H1 (cell line): ENCODE results near the gene DIP2C. TPM values are rescaled to one million over a fixed set of nuclear protein-coding genes. Genes with fewer than 3 reads are reported as not detected.

Experiments used
- CTCF ChIA-PET: fragments of 300-600 bp; sonication (Branson Sonifier 250); formaldehyde crosslinking; loops from one replicate; lab custom pipeline; 2021; ENCODE audit not compliant: partially characterized antibody; lab: Charles Lee
- POLR2A ChIA-PET: fragments of 300-600 bp; sonication (Branson Sonifier 250); formaldehyde crosslinking; loops from one replicate; lab custom pipeline; 2021; ENCODE audit warnings: inconsistent platforms; ENCODE audit not compliant: partially characterized antibody; lab: Charles Lee
- DNase-seq, 2 experiments: peaks; one replicate each; pipeline versions ENCODE4 v3.0.0 to v3.0.0-alpha.2; 2010 to 2022; ENCODE audit warnings: low spot score in 2 of 2, low read depth in 1 of 2, mixed read lengths in 1 of 2
- FAIRE-seq: peaks from 2 replicates; lab custom pipeline; 2011; peaks lifted over from hg19 to GRCh38; lab: Jason Lieb, UNC
- H2AFZ ChIP-seq: 2 replicates; pipeline ENCODE4 v1.8.1; 2012; ENCODE audit warnings: low read length, inconsistent platforms
- H2AK5ac ChIP-seq: 2 replicates; pipeline ENCODE4 v1.6.1; 2013; ENCODE audit warnings: low read depth, low read length
- H2BK120ac ChIP-seq: replicated peaks from 2 replicates; pipeline ENCODE3; 2013; ENCODE audit warnings: low read depth, low read length, inconsistent platforms
- H2BK12ac ChIP-seq: 2 replicates; pipeline ENCODE4 v1.6.1; 2013; ENCODE audit warnings: low read depth, low read length
- H2BK15ac ChIP-seq: 2 replicates; pipeline ENCODE4 v1.6.1; 2013; ENCODE audit warnings: low read length
- H2BK20ac ChIP-seq: 2 replicates; pipeline ENCODE4 v1.6.1; 2013; ENCODE audit warnings: low read length
- H2BK5ac ChIP-seq: 2 replicates; pipeline ENCODE4 v1.6.1; 2013; ENCODE audit warnings: low read depth, low read length
- H3K14ac ChIP-seq: 2 replicates; pipeline ENCODE4 v1.6.1; 2013; ENCODE audit warnings: inconsistent platforms; ENCODE audit not compliant: insufficient read length
- H3K18ac ChIP-seq: 2 replicates; pipeline ENCODE4 v1.6.1; 2013; ENCODE audit warnings: low read length; ENCODE audit errors: extremely low read depth
- H3K23ac ChIP-seq: 2 replicates; pipeline ENCODE4 v1.6.1; 2013; ENCODE audit warnings: inconsistent platforms; ENCODE audit not compliant: insufficient read length
- H3K23me2 ChIP-seq: 2 replicates; pipeline ENCODE4 v1.6.1; 2013; ENCODE audit warnings: low read depth, low read length
- H3K27ac ChIP-seq: 2 replicates; pipeline ENCODE4 v1.6.1; 2011; ENCODE audit warnings: low read depth, low read length, inconsistent platforms
- H3K27me3 ChIP-seq, 4 experiments: replicated peaks in 1 of 4; 1 replicate in 1 of 4; 2 replicates in 3 of 4; pipeline versions ENCODE4 v1.6.1 to v1.8.1; 2011 to 2013; ENCODE audit warnings: low read length in 3 of 4, mild to moderate bottlenecking in 3 of 4, inconsistent platforms in 2 of 4, mixed read lengths in 2 of 4, moderate library complexity in 1 of 4; ENCODE audit not compliant: control insufficient read depth in 3 of 4, insufficient read depth in 3 of 4; ENCODE audit errors: extremely low read depth in 1 of 4
- H3K36me3 ChIP-seq, 4 experiments: 2 replicates each; pipeline versions ENCODE4 v1.6.1 to v1.8.1; 2011 to 2013; ENCODE audit warnings: mild to moderate bottlenecking in 4 of 4, low read length in 3 of 4, moderate library complexity in 2 of 4, control low read depth in 1 of 4, inconsistent platforms in 1 of 4; ENCODE audit not compliant: insufficient read depth in 4 of 4, control insufficient read depth in 2 of 4
- H3K4ac ChIP-seq: replicated peaks from 2 replicates; pipeline ENCODE3; 2013; ENCODE audit warnings: low read length, low read depth, mixed read lengths, inconsistent platforms; ENCODE audit not compliant: insufficient read length
- H3K4me1 ChIP-seq, 4 experiments: replicated peaks in 1 of 4; 1 replicate in 1 of 4; 2 replicates in 3 of 4; pipeline versions ENCODE4 v1.6.1 to v1.8.1; 2011 to 2013; ENCODE audit warnings: low read length in 3 of 4, inconsistent platforms in 2 of 4, mixed read lengths in 1 of 4; ENCODE audit not compliant: insufficient read depth in 4 of 4, control insufficient read depth in 3 of 4
- H3K4me2 ChIP-seq, 2 experiments: 2 replicates each; pipeline versions ENCODE4 v1.6.1 to v1.8.1; 2011 to 2013; ENCODE audit warnings: low read depth in 2 of 2, low read length in 2 of 2, control low read depth in 1 of 2, inconsistent platforms in 1 of 2, mild to moderate bottlenecking in 1 of 2; ENCODE audit not compliant: insufficient read depth in 1 of 2
- H3K4me3 ChIP-seq, 4 experiments: fragments of 200-600, 300-600 bp in 1 of 4; sonication (generic), shearing (Covaris generic), sonication (Bioruptor Twin) in 1 of 4; 2 replicates each; pipeline versions ENCODE4 v1.5.1 to v1.8.1; 2011 to 2016; ENCODE audit warnings: low read length in 4 of 4, low read depth in 3 of 4, control low read depth in 2 of 4, inconsistent platforms in 2 of 4, mild to moderate bottlenecking in 2 of 4, mixed read lengths in 1 of 4, moderate library complexity in 1 of 4; ENCODE audit not compliant: insufficient read depth in 2 of 4; ENCODE audit errors: extremely low read depth in 1 of 4
- H3K56ac ChIP-seq: replicated peaks from 2 replicates; pipeline ENCODE3; 2013; ENCODE audit warnings: low read depth, mild to moderate bottlenecking, mixed read lengths, low read length, inconsistent platforms; ENCODE audit not compliant: insufficient read length
- H3K79me1 ChIP-seq: 2 replicates; pipeline ENCODE4 v1.6.1; 2013; ENCODE audit warnings: low read depth, low read length, control low read depth
- H3K79me2 ChIP-seq, 2 experiments: 2 replicates each; pipeline versions ENCODE4 v1.6.1 to v1.8.1; 2012 to 2013; ENCODE audit warnings: low read length in 2 of 2, mild to moderate bottlenecking in 2 of 2, inconsistent platforms in 1 of 2; ENCODE audit not compliant: insufficient read depth in 2 of 2, control insufficient read depth in 1 of 2
- H3K9ac ChIP-seq, 4 experiments: replicated peaks in 1 of 4; 1 replicate in 1 of 4; 2 replicates in 3 of 4; pipeline versions ENCODE4 v1.6.1 to v1.8.1; 2011 to 2013; ENCODE audit warnings: low read depth in 3 of 4, low read length in 3 of 4, control low read depth in 2 of 4, mild to moderate bottlenecking in 2 of 4, moderate library complexity in 2 of 4, inconsistent platforms in 1 of 4; ENCODE audit errors: extremely low read depth in 1 of 4
- H3K9me3 ChIP-seq, 2 experiments: 2 replicates each; pipeline versions ENCODE4 v1.6.1 to v1.8.1; 2012 to 2013; ENCODE audit warnings: mild to moderate bottlenecking in 2 of 2, moderate library complexity in 2 of 2, control low read depth in 1 of 2, inconsistent platforms in 1 of 2, low read depth in 1 of 2, low read length in 1 of 2, mixed read lengths in 1 of 2; ENCODE audit not compliant: insufficient read depth in 2 of 2
- H4K20me1 ChIP-seq, 2 experiments: replicated peaks in 1 of 2; 2 replicates each; pipeline versions ENCODE3 to v1.8.1; 2011 to 2013; ENCODE audit warnings: inconsistent platforms in 2 of 2, low read length in 2 of 2, mild to moderate bottlenecking in 1 of 2; ENCODE audit not compliant: insufficient read depth in 2 of 2, control insufficient read depth in 1 of 2
- H4K5ac ChIP-seq: 2 replicates; pipeline ENCODE4 v1.6.1; 2013; ENCODE audit warnings: low read length, low read depth, mixed read lengths, inconsistent platforms; ENCODE audit not compliant: insufficient read length
- H4K8ac ChIP-seq: 2 replicates; pipeline ENCODE4 v1.8.0; 2013; ENCODE audit warnings: mild to moderate bottlenecking, moderate library complexity, low read length, inconsistent platforms; ENCODE audit not compliant: insufficient read depth; ENCODE audit errors: extremely low read depth
- H4K91ac ChIP-seq: replicated peaks from 2 replicates; pipeline ENCODE3; 2013; ENCODE audit warnings: low read length, mixed read lengths, inconsistent platforms; ENCODE audit not compliant: insufficient read length
- KDM5A ChIP-seq: fragments of 200-600 bp; IDR thresholded peaks from 2 replicates; pipeline ENCODE4 v1.7.1; 2012; ENCODE audit warnings: mild to moderate bottlenecking, low read length, inconsistent platforms, mixed read lengths
- RNF2 ChIP-seq: fragments of 200-900, 300-1000 bp; sonication (generic); IDR thresholded peaks from 2 replicates; pipeline ENCODE4 v1.7.1; 2016; ENCODE audit warnings: borderline replicate concordance, low read depth, mild to moderate bottlenecking, antibody characterized with exemption, low read length; ENCODE audit not compliant: poor library complexity, severe bottlenecking; ENCODE audit errors: missing control alignments
- YY1 ChIP-seq: IDR thresholded peaks from 2 replicates; pipeline ENCODE4 v1.6.1; 2011; ENCODE audit warnings: low read depth, mild to moderate bottlenecking, low read length
- WGBS, 2 experiments: shearing (Covaris generic) in 1 of 2; methylation state at CpG; one replicate each; pipeline versions ENCODE4 v1.1.6 to v1.1.7; 2013 to 2015; ENCODE audit warnings: low lambda C conversion rate in 2 of 2, mixed read lengths in 2 of 2, inconsistent platforms in 1 of 2, low coverage in 1 of 2, missing lambda C conversion rate in 1 of 2; ENCODE audit not compliant: insufficient replicate concordance in 2 of 2, insufficient coverage in 1 of 2, insufficient read length in 1 of 2; ENCODE audit errors: extremely low coverage in 1 of 2, missing lambda C conversion rate in 1 of 2; 5-methylcytosine and 5-hydroxymethylcytosine counted together
- polyA plus RNA-seq, 7 experiments: library from polyadenylated mRNA; depleted of rRNA in 3 of 7; stranded (reverse) in 5 of 7; unstranded in 2 of 7; fragments of >200 nt in 5 of 7; fragments of 200-250 nt in 2 of 7; gene quantifications; 1 replicate in 5 of 7; 2 replicates in 1 of 7; 4 replicates in 1 of 7; pipeline versions ENCODE4 v1.2.1 to v1.2.3, GENCODE V29; 2011 to 2013; ENCODE audit warnings: missing spikeins in 2 of 7, mixed read lengths in 2 of 7
- total RNA-seq: library from RNA; stranded (reverse); fragmentation: NEBNext Ultra II Directional; extraction: Animal tissue kit (Norgen Biotek cat#: 25700); gene quantifications from 2 replicates; pipeline ENCODE4 v1.2.1, GENCODE V29; 2021

Gene DIP2C
- total and polyA plus RNA-seq, 2 of the 8 experiments (the other 6 are each of a cell fraction or from before 2014, with no cell fraction given), result 3.8 to 9.3 TPM

DNA sequence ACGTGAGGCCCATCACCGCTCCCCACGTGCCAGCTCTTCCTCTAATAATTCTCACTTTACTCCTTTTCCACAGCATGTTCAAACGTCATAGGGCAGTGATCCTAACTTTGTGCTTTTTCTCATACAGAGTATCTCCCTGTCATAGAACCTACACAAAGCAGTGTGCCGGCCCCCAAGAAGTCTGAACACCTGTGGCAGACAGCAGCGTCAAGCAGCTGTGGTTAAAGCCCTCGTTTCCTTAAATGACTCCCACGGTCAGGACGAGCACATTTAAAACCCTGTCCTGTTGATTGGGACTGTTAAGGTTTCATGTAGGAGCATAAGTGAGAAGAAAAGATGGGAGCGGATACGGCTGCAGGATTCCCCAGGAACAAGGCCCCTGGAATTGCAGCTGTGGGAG lies 267.2 kb downstream of the DIP2C start:
- H3K4me2 ChIP-seq, result no peak overlapping the region
- H2AK5ac ChIP-seq, result no peak overlapping the region
- H3K9ac ChIP-seq, result no peak overlapping the region
- no peak overlapping the region for H3K18ac ChIP-seq
- H3K36me3 ChIP-seq, result no peaks in the 10 kb centered on the region
- peaks cover 0 to 1% of the 10 kb centered on the region in 2 experiments for H4K20me1 ChIP-seq
- no peak for DNase-seq
- no peaks in the 10 kb centered on the region for H3K79me2 ChIP-seq
- no peak overlapping the region for H2BK20ac ChIP-seq
- no peak for FAIRE-seq
- H3K4me1 ChIP-seq, result no peaks in the 10 kb centered on the region
- no peak overlapping the region for H2BK120ac ChIP-seq
- 73% methylated on average over 11 of the region's 11 CpGs; no CpG with 5 or more reads in 1 of the 2 experiments for WGBS, 2 experiments
- no peak overlapping the region for H4K5ac ChIP-seq
- H2BK15ac ChIP-seq, result no peak overlapping the region
- H3K23me2 ChIP-seq, result no peaks in the 10 kb centered on the region
- no peak overlapping the region for H3K14ac ChIP-seq
- H2BK5ac ChIP-seq, result no peak overlapping the region
- no peak overlapping the region for H3K4ac ChIP-seq
- no peak overlapping the region for H3K27ac ChIP-seq
- POLR2A ChIA-PET, result interaction anchor here (1.1 to 1.2 kb wide), 2 partner anchors 286 to 364 kb away, joined by 3 read pairs; no protein-coding TSS in a partner anchor
- H3K56ac ChIP-seq, result no peak overlapping the region
- H4K91ac ChIP-seq, result no peak overlapping the region
- CTCF ChIA-PET, result interaction anchor here (0.7 to 1.3 kb wide), 3 partner anchors 14 to 93 kb away, joined by 3 to 4 read pairs (median 3); no protein-coding TSS in a partner anchor
- H2BK12ac ChIP-seq, result no peak overlapping the region
- no peak overlapping the region for H4K8ac ChIP-seq
- no peaks in the 10 kb centered on the region for H3K9me3 ChIP-seq
- H3K27me3 ChIP-seq, result no peaks in the 10 kb centered on the region
- no peak overlapping the region for H3K4me3 ChIP-seq
- peaks cover 3% of the 10 kb centered on the region; the same call in 1 of the 2 replicates for H3K79me1 ChIP-seq
- no peak overlapping the region for H3K23ac ChIP-seq
- no peak overlapping the region for H2AFZ ChIP-seq
- TF ChIP-seq KDM5A (no peak), RNF2 (no peak), YY1 (no peak)
